ENCODE results near the gene PPFIA3.

- TF ChIP-seq EZH2 (IDR thresholded peaks at IDR 0.05; ENCODE audit: borderline replicate concordance, low read length) (no peak), CTCF (IDR thresholded peaks at IDR 0.05; ENCODE audit: low read length) (no peak)
These were observed 81.0 kb downstream of the PPFIA3 start for GRCh38 chr19:49200238-49200862.
